Muscle of back (tissue), 13 donors: ENCODE measurements around the gene EIF5AL1. TPM values are rescaled to one million over a fixed set of nuclear protein-coding genes. Genes with fewer than 3 reads are reported as not detected.
"Not testable (repeated sequence)": the region's sequence is repeated elsewhere in the genome, so short reads cannot be mapped to it uniquely, and the experiment has no call there.

Experiments
- DNase-seq, 3 donors: peaks; one replicate each; pipeline versions ENCODE4 v3.0.0 to v3.0.0-alpha.2; 2013
- long read RNA-seq, 9 donors: transcript quantifications; one replicate each; lab custom pipeline, GENCODE V29; 2026
- polyA plus RNA-seq, 10 donors: library from polyadenylated mRNA; unstranded; fragments of 120-200 nt; gene quantifications; one replicate each; pipeline ENCODE4 v1.2.1, GENCODE V29; 2013; ENCODE audit not compliant: insufficient read length in 10 of 10

EIF5AL1 gene
- 1 to 10 TPM in 8 of 10 donors, under 1 TPM in 1, not detected in 1; 0.11 to 4.1 (median 2.8) TPM for polyA plus RNA-seq
- long read RNA-seq, donor 1, transcript EIF5AL1-201 (1 exons, 3,840 nt), result major isoform, 16 of 16 reads
- long read RNA-seq, donor 1, partial matches to known transcripts, result 0 of 16 reads
- long read RNA-seq, donor 1, other reads (novel, unspliced or antisense), result 0 of 16 reads
- long read RNA-seq, donor 2, transcript EIF5AL1-201 (1 exons, 3,840 nt), result major isoform, 88 of 88 reads
- long read RNA-seq, donor 2, partial matches to known transcripts, result 0 of 88 reads
- long read RNA-seq, donor 2, other reads (novel, unspliced or antisense), result 0 of 88 reads
- long read RNA-seq, donor 3, partial matches to known transcripts, result 0 of 1 reads
- long read RNA-seq, donor 3, other reads (novel, unspliced or antisense), result 0 of 1 reads
- long read RNA-seq, donor 4, transcript EIF5AL1-201 (1 exons, 3,840 nt), result major isoform, 61 of 61 reads
- long read RNA-seq, donor 4, partial matches to known transcripts, result 0 of 61 reads
- long read RNA-seq, donor 4, other reads (novel, unspliced or antisense), result 0 of 61 reads
- long read RNA-seq, donor 5, transcript EIF5AL1-201 (1 exons, 3,840 nt), result major isoform, 16 of 16 reads
- long read RNA-seq, donor 5, partial matches to known transcripts, result 0 of 16 reads
- long read RNA-seq, donor 5, other reads (novel, unspliced or antisense), result 0 of 16 reads
- long read RNA-seq, donor 6, transcript EIF5AL1-201 (1 exons, 3,840 nt), result major isoform, 44 of 44 reads
- long read RNA-seq, donor 6, partial matches to known transcripts, result 0 of 44 reads
- long read RNA-seq, donor 6, other reads (novel, unspliced or antisense), result 0 of 44 reads
- long read RNA-seq, donor 7, transcript EIF5AL1-201 (1 exons, 3,840 nt), result major isoform, 24 of 24 reads
- long read RNA-seq, donor 7, partial matches to known transcripts, result 0 of 24 reads
- long read RNA-seq, donor 7, other reads (novel, unspliced or antisense), result 0 of 24 reads
- long read RNA-seq, donor 8, transcript EIF5AL1-201 (1 exons, 3,840 nt), result major isoform, 64 of 64 reads
- long read RNA-seq, donor 8, partial matches to known transcripts, result 0 of 64 reads
- long read RNA-seq, donor 8, other reads (novel, unspliced or antisense), result 0 of 64 reads
- long read RNA-seq, donor 9, partial matches to known transcripts, result 0 of 4 reads
- long read RNA-seq, donor 9, other reads (novel, unspliced or antisense), result 0 of 4 reads

- not testable (repeated sequence) for DNase-seq
Observed at GRCh38 chr10:79511891-79512583, at the start of gene EIF5AL1. Gene EIF5AL1 (plus strand): TSS chr10:79512533. CDS start chr10:79512650, 117 bp downstream.

GRCh38 chr10:79463578-79464496 lies 48.5 kb upstream of the EIF5AL1 start:
- peak in 1 of 3 donors; percentile 61 for DNase-seq

- no peak for DNase-seq
Observed at GRCh38 chr10:79465341-79465740, 47.0 kb upstream of the EIF5AL1 start.

GRCh38 chr10:79468015-79468560 lies 44.2 kb upstream of the EIF5AL1 start:
- DNase-seq, result no peak

- no peak for DNase-seq
Observed at GRCh38 chr10:79468841-79469585, 43.3 kb upstream of the EIF5AL1 start.

GRCh38 chr10:79470096-79470495 lies 42.2 kb upstream of the EIF5AL1 start:
- no peak for DNase-seq

- no peak for DNase-seq
Observed at GRCh38 chr10:79471776-79472175, 40.6 kb upstream of the EIF5AL1 start.

- no peak for DNase-seq
Observed at GRCh38 chr10:79472449-79472848, 39.9 kb upstream of the EIF5AL1 start.

GRCh38 chr10:79472951-79473350 lies 39.4 kb upstream of the EIF5AL1 start:
- no peak for DNase-seq

GRCh38 chr10:79473496-79474095 lies 38.7 kb upstream of the EIF5AL1 start:
- no peak for DNase-seq

GRCh38 chr10:79475119-79475653 lies 37.1 kb upstream of the EIF5AL1 start:
- no peak for DNase-seq

GRCh38 chr10:79475877-79476276 lies 36.5 kb upstream of the EIF5AL1 start:
- DNase-seq, result no peak

- DNase-seq, result no peak
Observed at GRCh38 chr10:79476645-79477044, 35.7 kb upstream of the EIF5AL1 start.

- DNase-seq, result no peak
Observed at GRCh38 chr10:79477456-79477855, 34.9 kb upstream of the EIF5AL1 start.

- no peak for DNase-seq
Observed at GRCh38 chr10:79479283-79479909, 32.9 kb upstream of the EIF5AL1 start.

- no peak for DNase-seq
Observed at GRCh38 chr10:79482304-79482703, 30.0 kb upstream of the EIF5AL1 start.

GRCh38 chr10:79482741-79483140 lies 29.6 kb upstream of the EIF5AL1 start:
- peak in 1 of 3 donors; percentile 58 for DNase-seq

GRCh38 chr10:79483299-79483698 lies 29.0 kb upstream of the EIF5AL1 start:
- no peak for DNase-seq
